ENCODE measurements around the gene PIEZO1.

The PIEZO1 gene

DNA sequence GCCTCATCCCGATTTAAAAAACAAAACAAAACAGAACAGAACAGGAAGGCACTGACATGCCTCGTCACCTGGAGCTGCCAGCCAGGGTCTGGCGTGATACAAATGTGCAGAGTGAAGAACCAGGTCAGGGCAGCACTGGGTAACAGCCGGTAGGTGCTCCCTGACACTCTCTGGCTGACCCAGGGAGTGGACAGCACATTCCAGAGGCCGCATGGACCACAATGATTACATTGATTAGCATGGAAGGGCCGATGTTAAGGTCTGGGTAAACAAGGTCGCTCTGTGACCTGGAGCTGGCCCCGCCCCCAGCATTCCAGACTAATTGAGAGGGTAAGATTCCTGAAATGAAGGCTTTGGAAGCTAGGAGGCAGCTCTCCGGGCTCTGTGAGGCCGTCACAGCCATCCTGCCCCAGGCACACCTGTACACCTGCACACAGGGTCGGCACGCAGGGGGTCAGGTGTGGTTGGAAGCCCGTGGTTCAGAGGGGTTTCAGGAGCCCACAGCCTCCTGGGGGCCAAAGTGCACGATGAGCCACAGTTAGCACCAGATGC is 21.4 kb downstream of the PIEZO1 start:
- no peak for DNase-seq

DNA sequence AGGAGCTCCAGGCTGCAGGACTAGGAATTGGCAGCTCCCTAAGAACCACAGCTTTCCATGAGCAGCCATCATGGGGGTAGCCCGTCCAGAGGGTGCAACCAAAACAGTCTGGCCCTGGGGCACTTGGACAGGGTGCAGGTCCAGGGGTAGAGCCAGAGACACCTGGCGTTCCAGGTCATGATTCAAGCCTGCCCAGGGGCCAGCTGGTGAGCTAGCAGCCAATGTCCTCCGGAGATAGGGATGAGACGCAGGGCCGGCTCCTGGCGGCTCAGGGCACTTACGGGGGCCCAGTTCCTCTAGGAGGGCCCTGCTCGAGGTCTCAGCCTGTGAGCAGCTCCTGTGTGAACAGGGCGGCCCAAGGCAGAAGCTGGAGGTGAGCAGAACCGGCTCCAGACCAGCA is 22.1 kb downstream of the PIEZO1 start:
- no peak for DNase-seq

DNA sequence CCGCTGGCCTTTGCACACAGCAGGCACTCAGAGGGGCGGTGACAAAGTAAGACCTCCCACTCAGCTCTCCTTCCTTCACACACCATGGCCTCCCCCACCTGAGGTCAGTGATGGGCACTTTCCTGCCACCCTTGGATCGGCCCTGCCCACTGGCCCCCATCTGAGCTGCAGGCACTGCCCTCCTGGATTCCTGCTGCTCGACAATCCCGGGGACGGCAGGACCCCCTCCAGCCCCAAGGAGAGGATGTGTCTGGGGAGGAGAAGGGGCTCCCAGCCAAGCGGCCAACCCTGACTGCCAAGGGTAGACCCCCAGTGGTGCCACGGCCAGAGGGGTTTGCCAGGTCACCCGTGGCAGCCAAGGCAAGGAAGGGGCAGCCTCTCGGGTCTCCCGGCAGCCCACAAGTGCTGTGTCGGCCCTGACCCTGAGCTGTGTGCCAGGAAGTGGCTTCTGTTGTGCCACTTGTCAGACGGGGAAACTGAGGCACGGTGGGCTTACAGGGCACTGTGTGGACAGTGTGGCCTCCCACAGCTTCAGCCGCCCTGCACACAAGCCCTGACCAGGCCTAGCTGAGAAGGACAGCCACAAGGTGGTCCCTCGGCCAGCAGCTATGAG is 22.7 kb downstream of the PIEZO1 start:
- DNase-seq = no peak

DNA sequence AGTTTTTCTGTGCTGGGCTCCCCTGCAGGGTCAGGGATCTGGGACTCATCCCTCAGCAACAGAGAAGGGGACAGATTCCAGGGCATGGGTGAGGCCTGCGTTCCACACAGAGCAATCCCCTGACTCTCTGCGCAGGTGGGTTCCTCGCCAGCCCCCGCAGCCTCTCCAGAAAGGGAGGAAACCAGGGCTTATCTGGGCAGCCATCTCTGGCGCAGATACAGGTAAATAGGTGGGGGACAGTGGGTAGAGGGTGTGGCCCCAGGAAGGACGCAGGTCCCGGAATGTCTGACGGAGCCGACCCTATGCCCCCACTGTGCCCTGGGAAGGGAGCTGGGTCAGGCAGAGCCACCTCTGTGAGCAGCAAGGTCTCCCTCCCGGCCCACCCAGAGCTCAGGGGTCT is 23.2 kb downstream of the PIEZO1 start:
- no peak for DNase-seq

DNA sequence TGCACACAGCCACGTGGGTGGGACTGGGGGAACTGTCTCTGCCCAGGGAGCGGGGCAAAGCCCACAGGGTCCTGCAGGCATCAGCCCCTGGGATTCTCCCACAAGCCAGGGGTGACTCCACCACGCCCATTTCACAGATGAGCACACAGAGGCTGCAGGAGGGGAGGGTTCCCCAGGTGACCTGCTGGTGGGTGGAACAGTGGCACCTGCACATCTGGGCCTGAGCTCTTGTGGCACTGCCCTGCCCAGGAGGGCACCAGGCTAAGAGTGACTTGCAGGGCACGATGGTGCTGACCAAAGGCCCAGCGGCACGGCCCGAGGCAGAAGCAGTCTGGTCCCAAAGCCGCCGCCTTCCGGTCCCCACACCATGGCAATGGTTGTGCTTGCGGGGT is 23.9 kb downstream of the PIEZO1 start:
- DNase-seq = no peak

DNA sequence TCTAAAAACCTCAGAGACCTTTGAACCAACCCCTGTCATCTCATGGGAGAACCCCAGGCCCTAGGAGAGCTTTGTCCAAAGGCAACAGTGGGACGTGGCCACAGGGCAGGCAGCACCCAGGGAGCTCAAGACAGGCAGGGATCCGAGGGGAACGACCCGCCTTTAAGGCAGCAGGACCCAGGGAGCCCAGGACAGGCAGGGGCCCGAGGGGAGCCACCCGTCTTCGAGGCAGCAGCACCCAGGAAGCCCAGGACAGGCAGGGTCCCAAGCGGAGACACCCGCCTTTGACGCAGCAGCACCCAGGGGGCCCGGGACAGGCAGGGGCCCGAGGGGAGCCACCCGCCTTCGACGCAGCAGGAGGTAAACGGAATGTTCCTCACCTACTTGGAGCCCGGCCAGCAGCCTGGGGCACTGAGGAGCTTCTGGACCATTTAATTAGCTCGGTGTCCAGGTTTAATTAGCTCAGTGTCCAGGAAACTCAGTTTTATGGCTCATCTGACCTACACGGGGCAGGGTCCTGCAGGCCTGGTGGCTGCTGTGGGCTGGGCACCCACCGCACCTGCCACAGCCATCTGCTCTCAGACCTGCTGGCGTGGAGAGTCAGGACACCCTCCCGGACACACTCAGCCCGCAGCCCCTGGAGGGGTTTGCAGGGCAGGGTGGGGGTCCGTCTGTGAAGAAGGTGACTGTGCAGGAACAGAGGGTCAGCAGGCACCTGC is 24.4 kb downstream of the PIEZO1 start:
- no peak for DNase-seq

DNA sequence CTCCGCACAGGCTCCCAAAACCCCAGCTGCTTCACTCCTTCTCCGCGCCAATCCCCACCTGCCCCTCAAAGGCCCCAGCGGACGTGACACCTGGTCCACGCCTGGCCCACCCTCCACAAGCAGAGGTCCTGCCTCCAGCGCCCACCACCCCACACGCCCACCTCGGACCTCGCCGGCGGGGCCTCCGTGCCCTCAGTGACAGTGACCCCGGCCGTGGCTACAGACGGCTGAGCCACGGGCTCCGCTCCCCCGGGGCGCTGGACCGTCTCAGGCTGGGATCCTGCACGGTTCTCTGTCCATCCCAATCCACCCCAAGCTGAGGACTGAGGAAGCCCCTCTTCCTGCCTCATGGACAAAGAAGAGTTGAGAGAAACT is 25.1 kb downstream of the PIEZO1 start:
- DNase-seq = no peak

DNA sequence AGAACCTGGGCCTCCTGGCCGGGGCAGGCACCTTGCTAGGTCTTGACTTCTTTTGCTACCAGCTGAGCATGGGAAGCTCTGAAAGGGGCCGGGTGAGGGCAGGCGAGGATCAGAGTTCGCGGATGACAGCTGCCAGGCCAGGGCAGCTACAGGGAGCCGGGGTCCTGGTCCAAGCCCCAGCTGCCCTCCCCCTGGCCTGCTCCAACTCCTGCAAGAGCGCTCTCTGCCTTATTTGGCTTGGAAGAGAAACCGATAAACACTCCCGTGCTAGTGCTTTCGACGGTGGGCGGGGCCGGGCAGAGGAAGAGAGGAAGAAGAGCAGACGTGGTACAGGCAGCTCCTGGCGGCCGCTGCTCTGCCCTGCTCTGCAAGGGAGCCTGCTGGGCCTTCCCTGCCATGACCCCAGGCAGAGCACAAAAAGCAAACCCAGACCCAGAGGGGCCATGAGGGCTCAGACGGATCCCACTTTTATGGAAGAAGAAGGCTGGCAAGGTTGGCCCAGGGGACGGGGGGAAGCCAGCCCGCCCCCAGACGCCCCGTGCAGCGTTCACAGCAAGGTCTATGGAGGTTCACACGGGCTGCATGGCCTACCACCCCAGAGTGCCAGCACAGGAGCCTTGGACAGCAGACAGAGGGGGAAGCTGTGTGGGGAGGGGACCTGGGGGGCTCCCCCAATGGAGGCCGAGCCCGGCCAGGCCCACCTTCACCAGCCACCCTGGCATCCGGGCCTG is 25.6 kb downstream of the PIEZO1 start:
- DNase-seq = peak; percentile 31

DNA sequence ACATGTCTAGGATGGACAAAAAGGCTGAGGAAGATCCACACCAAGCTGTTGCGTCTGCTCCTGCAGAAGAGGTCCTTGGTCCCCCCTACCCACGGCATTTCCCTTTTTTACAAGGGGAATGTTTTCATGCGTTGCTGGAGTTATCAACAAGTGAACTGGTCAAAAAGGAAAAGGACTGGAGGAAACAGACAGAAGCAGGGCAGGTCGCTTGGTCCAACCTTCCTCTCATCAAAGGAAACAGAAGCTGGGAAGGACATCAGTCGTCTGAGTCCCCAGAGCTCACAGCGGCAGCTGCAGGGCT is 26.1 kb downstream of the PIEZO1 start:
- no peak for DNase-seq

DNA sequence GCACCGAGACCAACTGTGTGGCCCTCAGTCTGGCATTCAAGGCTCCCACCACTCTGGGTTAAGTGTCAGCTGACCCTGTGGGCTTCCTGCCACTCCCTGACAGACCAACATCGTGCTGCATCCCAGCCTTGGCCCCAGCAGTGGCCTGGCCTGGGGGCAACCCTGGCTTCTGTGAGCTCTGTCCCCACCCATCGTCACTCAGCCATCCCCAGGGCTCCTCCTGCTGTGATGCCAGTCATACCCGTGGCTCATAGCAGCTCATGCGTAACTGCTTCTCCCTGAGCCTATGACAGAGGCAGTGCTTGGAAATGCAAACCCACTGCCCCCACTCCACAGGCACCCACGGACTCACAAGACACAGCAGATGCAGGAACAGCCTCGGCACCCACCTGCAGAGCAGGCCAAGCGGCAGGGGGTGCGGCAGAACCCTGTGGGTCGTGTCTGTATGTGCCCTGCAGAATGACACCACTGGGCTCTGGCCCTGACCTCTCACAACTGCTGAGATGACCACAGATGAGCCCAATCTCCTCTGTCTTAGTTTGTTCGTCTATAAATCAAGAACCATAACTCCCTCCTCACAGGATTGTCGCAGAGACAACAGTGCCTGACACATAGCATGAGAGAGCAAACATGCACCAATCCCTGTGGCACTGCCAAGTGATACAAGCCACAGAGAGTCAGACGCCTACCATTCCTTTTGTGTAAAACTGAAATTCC is 26.6 kb downstream of the PIEZO1 start:
- DNase-seq = no peak

DNA sequence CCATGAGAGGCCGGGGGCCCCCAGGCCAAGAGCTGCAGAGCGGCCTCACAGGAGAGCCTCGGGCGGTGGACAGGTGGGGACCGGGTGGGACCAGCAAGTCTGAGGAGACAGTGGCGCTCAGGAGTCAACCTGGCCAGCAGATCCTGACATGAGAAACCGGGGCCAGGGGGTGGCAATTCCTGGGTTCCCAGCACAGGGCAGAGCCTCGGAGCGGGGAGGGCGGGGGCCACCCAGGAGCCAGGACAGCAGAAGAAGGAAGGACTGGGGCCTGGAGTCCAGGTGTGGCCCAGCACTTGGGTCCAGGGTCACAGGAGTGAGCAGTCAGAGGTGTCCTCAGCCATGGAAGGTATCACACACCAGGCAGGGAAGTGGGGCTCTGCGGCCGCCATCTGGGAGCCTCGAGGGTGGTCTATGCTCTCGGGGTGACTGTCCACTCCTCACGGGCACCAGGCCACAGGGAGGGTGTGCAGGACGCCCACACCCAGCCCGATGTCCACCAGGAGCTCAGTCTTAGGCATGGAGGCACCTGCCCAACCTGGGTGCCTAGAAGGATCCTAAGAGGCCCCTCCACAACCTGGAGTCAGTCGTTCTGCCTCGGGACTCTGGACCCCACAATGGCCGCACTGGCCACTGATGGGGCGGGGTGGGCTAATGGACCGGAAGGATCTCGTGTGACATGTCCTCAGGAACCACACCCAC is 29.1 kb downstream of the PIEZO1 start:
- DNase-seq = no peak

DNA sequence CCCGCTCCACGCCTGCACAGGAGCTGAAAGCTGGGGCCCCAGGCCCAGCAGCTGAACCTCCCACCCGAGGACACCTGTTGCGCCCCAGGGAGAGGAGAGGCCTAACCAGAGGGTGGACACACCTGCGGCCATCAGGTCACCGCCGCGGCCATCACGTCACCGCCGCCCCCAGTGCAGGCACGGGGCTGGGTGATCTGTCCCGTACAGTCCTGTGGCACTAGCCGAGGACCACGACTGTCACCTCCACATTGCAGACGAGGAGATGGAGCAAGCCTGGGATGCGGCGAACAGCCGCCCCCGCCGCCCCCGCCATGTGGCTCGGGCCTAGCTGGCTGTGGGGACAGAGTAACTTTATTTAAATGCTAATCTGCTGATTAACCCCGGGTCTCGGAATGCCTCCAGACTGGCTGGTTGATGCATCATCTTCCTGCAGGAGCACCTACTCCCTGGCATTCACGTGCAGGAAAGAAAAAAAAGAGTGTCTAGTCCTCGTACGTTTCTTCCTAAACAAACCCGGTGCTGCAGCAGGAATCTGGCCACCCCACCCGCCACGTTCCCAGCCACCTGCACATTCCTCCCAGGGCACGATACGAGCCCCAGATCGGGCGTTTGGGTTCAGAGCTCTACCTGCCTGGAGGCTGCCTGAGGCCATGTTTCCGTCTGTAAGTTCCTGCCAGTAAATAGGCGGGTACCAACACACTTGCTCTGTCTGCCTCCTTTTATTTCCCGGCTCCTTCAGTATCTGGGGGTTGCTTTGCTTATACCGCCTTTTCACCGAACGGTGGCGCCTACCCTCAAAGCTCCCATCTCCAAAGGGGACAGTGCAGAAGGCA is 29.9 kb downstream of the PIEZO1 start:
- DNase-seq = peak; percentile 22

DNA sequence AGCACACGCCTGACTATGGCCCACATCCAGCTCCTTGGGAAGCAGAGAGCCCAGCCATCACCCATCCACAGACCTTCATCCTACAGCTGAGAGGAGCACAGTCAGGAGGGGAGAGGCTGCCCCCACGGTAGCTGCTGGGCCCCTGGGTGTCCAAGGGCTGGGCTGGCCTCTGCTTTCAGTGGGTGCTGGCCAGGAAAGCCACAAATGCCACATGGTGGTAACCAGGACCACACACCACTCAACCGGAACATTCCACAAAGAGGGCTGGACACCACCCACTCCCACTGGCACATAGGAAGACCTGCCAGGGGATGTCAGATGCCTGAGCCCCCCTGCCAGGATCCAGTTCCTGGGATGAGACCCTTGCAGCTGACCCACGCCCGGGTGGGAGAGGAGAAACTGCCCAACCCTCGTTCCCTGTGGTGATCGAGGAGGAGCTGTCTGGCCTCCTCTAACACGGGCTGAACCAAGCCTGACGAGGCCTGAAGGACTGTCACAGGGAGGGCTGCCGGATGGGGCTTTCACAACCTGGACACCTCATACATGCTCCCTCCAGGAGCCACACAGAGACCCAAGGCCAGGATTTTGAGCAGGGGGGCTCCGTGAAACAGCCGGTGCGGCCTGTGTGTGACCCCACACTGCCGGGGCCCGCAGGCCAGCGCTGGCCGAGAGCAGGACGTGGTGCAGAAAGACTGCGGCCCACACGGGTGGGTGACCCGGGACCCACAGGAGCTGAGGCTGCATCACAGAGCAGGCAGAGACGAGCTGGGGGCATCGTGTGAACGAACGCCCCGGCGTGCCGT is 30.7 kb downstream of the PIEZO1 start:
- peak; percentile 19 for DNase-seq

DNA sequence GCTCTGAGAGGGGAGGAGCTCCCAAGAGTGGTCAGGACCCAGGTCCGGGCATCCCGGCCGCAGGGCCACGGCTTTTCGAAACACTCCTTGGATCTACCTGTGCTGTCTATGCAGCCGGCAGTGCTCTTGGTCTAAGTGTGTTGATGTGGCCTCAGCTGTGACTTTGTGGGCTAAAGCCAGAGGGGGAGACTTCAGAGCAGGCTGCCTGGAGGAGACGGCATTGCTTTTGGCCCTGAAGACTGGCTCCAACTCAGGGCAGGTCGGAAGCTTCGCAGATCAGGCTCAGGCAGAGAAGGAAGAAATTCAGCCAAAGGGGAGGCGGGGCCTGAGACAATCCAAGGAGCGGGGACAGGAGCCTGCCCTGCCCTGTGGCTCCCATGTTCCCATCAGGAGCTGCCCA is 31.4 kb downstream of the PIEZO1 start:
- no peak for DNase-seq

DNA sequence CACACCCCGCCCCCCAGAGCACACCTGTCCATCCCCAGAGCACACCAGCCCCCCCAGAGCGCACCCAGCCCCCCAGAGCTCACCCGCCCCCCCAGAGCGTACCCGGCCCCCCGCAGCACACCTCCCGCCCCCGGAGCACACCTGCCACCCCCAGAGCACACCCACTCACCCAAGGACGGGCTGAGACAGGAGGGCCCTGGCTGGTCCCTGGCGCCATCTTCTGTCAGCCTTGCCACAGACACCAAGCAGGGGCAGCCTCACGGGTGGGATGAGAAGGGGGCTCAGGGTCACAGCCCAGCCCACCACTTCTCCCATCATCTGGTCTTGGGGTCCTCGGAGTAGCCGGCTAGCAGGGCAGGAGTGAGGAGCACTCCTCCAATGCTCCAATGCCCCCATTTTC is 31.8 kb downstream of the PIEZO1 start:
- no peak for DNase-seq

DNA sequence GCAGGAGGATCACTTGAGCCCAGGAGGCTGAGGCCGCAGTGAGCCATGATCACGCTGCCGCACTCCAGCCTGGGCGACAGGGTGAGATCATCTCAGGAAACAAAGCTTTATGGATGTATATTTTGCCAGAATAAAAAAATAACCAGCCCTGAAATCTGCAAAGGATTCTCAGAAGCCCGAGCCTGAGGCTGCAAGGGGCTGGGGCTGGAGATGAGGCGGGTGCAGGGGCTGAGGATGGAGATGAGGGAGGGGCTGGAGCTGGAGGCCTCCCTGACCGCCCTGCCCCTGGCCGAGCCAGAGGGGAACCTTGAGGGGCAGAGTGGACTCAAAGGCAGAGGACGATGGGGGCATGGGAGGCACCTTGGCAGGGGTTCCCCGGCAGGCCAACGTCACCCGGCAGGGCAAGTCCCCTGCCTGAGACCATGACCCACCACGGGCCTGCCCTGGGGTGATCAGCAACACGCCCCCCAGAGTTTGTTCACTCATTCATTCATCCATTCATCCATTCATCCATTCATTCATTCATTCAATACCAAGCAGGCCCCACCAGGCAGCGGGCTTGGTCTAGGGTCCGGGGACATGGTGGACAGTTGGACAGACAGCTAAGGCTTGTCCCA is 32.5 kb downstream of the PIEZO1 start:
- no peak for DNase-seq

DNA sequence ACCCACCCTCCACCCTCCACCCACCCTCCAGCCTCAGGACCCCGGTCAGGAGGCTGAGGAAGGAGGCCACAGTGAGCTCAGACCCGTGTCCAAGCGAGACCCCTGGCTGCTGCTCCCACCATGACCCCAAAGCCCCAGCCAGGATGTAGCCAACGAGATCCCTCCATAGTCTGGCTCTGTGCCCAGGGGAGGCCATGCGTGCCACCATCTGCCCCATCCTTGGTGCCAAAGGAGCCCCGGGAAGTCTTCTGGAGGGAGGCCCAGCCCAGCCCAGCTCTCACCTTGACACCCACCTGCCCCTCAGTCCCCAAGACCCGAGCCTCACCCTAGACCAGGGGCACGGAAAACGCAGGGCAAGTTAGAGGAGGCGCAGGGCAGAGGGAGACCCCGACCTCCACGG is 34.2 kb downstream of the PIEZO1 start:
- DNase-seq = no peak

DNA sequence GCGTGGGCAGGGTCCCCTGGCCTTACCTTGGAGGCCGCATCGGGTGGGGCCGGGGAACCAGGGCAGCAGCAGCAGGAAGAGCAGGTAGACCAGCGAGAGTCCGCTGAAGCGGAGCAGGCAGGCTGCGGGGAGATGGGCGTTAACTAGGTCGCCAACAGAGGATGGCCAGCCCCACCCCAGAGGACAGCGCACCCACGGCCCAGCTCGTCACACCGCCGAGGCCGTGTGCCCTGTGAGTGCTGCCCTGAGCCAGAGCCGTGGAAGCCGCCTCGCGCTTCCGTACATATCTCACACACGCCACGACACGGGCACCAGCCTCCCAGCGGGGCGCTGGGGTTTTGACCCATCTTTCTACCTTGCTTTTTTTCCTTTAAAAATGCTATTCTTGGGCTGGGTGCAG is 35.7 kb downstream of the PIEZO1 start:
- DNase-seq = no peak

DNA sequence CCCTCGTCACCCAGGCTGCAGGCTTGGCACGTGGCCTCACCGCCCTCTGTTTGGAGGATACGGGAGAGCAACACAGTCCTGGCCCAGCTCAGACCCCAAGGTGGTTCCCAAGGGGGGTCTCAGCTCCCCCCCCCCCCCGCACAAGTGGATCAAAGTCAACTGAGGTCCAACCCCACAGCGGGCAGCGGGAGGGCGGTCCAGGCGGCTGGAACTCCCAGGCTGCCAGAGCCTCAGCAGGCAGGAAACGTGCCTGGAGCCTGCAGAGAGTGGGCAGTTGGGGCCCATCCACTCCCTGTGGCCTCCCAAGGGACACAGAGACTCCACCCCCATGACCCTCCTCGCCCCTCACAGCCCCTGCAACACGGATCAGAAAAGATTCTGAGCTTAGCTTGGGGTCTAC is 36.7 kb downstream of the PIEZO1 start:
- no peak for DNase-seq

DNA sequence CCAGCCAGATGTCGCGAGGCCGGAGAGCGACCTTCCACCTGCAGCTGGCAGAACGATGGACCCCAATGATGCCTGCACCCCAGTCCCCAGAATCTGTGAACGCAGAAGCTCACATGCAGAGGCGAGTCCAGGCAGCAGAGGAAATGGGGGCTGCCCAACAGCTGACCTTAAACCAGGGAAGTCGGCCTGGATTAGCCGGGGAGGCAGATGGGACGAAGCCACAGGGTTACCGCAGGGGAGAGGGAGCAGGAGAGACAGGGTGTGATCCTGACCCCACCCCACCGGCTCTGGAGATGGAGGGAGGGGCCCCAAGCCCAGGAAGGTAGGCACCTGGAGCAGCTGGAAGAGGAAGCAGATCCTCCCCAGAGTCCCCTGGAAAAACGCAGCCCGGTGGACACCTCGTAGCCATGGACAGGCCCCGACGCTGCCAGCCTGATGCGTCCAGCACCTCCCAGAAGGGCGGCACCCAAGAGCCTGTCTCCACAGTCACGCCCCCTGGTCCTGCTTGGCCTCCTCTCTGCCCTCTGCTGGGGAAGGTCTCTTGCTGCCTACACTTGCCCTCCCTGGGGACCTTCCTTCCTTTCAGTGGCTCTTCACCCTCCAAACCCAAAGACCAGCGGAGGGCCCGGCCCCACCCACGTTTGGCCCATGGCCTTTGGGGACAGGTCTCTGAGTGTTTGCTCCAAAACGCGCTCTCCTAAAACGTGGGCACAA is 37.3 kb downstream of the PIEZO1 start:
- DNase-seq = no peak

All from fibroblast of upper back skin (primary cell).